ENCODE results near the gene ANKS3.

DNA sequence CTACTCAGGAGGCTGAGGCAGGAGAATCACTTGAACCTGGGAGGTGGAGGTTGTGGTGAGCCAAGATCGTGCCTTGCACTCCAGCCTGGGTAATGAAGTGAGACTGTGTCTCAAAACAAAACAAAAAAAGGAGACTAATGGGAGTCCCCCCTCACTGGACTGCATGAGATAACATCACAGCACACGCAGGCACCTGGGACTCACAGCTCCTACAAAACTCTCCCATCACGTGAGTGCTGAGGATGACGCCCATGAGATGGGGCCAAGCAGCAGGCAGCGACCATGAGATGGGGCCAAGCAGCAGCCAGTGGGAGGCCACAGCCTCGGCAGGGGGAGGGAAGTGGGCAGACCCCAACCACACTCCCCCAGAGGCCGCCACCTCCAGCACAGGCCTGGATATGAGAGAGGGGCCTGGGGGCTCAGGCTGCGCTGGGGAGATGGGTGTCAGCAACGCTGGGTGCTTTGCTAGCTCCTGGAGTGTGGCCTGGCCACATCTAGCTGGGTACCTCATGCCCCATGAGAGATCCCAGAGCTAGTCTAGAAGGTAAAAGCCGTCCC is 15.7 kb upstream of the ANKS3 start:
- TF ChIP-seq, protein P1, sequence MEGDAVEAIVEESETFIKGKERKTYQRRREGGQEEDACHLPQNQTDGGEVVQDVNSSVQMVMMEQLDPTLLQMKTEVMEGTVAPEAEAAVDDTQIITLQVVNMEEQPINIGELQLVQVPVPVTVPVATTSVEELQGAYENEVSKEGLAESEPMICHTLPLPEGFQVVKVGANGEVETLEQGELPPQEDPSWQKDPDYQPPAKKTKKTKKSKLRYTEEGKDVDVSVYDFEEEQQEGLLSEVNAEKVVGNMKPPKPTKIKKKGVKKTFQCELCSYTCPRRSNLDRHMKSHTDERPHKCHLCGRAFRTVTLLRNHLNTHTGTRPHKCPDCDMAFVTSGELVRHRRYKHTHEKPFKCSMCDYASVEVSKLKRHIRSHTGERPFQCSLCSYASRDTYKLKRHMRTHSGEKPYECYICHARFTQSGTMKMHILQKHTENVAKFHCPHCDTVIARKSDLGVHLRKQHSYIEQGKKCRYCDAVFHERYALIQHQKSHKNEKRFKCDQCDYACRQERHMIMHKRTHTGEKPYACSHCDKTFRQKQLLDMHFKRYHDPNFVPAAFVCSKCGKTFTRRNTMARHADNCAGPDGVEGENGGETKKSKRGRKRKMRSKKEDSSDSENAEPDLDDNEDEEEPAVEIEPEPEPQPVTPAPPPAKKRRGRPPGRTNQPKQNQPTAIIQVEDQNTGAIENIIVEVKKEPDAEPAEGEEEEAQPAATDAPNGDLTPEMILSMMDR (conservative IDR thresholded peaks at IDR 0.05; ENCODE audit: low read depth, low read length), result no peak
- no peak for TF ChIP-seq EZH2 (IDR thresholded peaks at IDR 0.05; ENCODE audit: low read length, unreplicated experiment)
- TF ChIP-seq EZH2phosphoT487 (IDR thresholded peaks at IDR 0.05; ENCODE audit: borderline replicate concordance, low read length), result no peak

Measured in PC-3 (cell line).